K562 (cell line): Measurements from ENCODE around the gene CLEC3B. TPM values are rescaled to one million over a fixed set of nuclear protein-coding genes. Genes with fewer than 3 reads are reported as not detected.

ENCODE experiments used
- DDX20 ChIP-seq: fragments of 450-650 bp; IDR thresholded peaks from 2 replicates; pipeline ENCODE4 v1.6.1; 2016; ENCODE audit warnings: missing genetic modification characterization, low read depth, mild to moderate bottlenecking, missing compliant biosample characterization, moderate library complexity
- HEY1 ChIP-seq: fragments of 250-450 bp; sonication (Bioruptor Pico); IDR thresholded peaks from 2 replicates; pipeline ENCODE4 v1.5.0; 2020; ENCODE audit warnings: mild to moderate bottlenecking, moderate library complexity, borderline replicate concordance
- KAT8 ChIP-seq: fragments of 450-650 bp; IDR thresholded peaks from 2 replicates; pipeline ENCODE4 v1.6.1; 2016; ENCODE audit warnings: low read depth, mild to moderate bottlenecking
- MGA ChIP-seq: fragments of 450-650 bp; IDR thresholded peaks from 2 replicates; pipeline ENCODE4 v1.6.1; 2016; ENCODE audit warnings: mild to moderate bottlenecking, moderate library complexity
- MXI1 ChIP-seq: IDR thresholded peaks from 2 replicates; pipeline ENCODE4 v1.6.1; 2011; ENCODE audit warnings: low read depth, mild to moderate bottlenecking, improper control_type of control experiment, low read length
- RCOR1 ChIP-seq, 2 experiments: IDR thresholded peaks; 2 replicates each; pipeline ENCODE4 v1.6.1; 2012; ENCODE audit warnings: low read depth in 2 of 2, low read length in 2 of 2, borderline replicate concordance in 1 of 2, improper control_type of control experiment in 1 of 2
- ZFP36 ChIP-seq: fragments of 150-350 bp; IDR thresholded peaks from 2 replicates; pipeline ENCODE4 v1.6.1; 2018; ENCODE audit warnings: low read length, low read depth; ENCODE audit not compliant: partially characterized antibody
- polyA plus RNA-seq, 8 experiments: library from polyadenylated mRNA; depleted of rRNA in 4 of 8; stranded (reverse) in 5 of 8; unstranded in 3 of 8; fragments of >200 nt; fragmentation: Nextera tagmentation in 2 of 8; fragmentation: Illumina TruSeq in 1 of 8; extraction: Ambion mirVana in 2 of 8; extraction: Trizol in 1 of 8; gene quantifications; 2 replicates each; pipeline versions ENCODE4 v1.2.1 to v1.2.3, GENCODE V29; 2011 to 2014; ENCODE audit warnings: inconsistent platforms in 1 of 8, missing spikeins in 1 of 8
- total RNA-seq, 7 experiments: library from RNA; depleted of rRNA in 6 of 7; stranded (reverse); fragments of >200 nt in 6 of 7; fragmentation: Illumina TruSeq in 2 of 7; extraction: Trizol in 2 of 7; gene quantifications; 2 replicates each; pipeline versions ENCODE4 v1.2.1 to v1.2.3, GENCODE V29; 2011 to 2021; ENCODE audit warnings: low replicate concordance in 1 of 7
- TF ChIP-seq, protein P1 (sequence below), 2 experiments: IDR thresholded peaks; 2 replicates each; pipeline ENCODE4 v1.6.1; 2011; ENCODE audit warnings: borderline replicate concordance in 1 of 2, control low read depth in 1 of 2, low read depth in 1 of 2, low read length in 1 of 2, mild to moderate bottlenecking in 1 of 2, mixed read lengths in 1 of 2, moderate library complexity in 1 of 2; ENCODE audit not compliant: insufficient read depth in 1 of 2, insufficient read length in 1 of 2, poor library complexity in 1 of 2, severe bottlenecking in 1 of 2; ENCODE audit errors: extremely low read depth in 1 of 2
- TF ChIP-seq, protein P2 (sequence below): fragments of 450-650 bp; IDR thresholded peaks from 2 replicates; pipeline ENCODE4 v1.6.1; 2018; ENCODE audit warnings: mild to moderate bottlenecking, low read depth; ENCODE audit not compliant: partially characterized antibody
- TF ChIP-seq, protein P3 (sequence below), 2 experiments: fragments of 450-650 bp in 1 of 2; sonication (generic) in 1 of 2; formaldehyde crosslinking in 1 of 2; IDR thresholded peaks in 1 of 2; conservative IDR thresholded peaks in 1 of 2; 2 replicates each; pipeline versions ENCODE4 v1.6.1 to v1.8.1; 2016 to 2023; ENCODE audit warnings: mild to moderate bottlenecking in 2 of 2, moderate library complexity in 2 of 2, inconsistent platforms in 1 of 2, missing genetic modification reagents in 1 of 2

Gene CLEC3B
- total and polyA plus RNA-seq, 9 of the 15 experiments (the other 6 are each of a cell fraction or from before 2014, with no cell fraction given): not detected

DNA sequence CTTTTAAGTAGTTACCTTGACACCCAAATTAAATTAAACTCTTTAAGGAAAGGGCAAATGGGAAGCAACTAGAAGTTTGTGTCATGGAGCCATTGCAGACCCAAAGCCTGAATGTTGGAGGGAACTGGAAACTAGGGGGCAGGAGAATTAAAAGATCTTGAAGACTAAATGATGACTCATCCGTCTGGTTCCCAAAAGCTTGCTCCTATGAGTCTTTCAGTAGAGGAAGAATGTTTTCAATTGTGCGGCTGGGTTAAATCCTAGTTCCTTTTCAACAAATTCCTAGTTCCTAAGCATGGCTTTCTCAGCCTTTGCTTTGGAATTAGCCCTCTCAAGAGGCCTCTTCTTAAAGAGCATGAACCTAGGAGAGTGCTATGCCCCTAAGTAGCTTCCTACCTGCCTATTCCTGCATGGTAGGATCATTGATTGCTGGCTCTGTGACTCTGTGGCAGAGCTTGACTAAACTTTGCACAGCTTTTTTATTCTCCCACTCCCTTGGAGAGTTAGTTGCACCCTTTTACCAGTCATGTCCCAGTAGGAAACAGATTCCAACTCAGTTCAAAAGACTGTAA is 17.7 kb downstream of the CLEC3B start (continued):
- TF ChIP-seq DDX20 (tag): no peak
- no peak for TF ChIP-seq MXI1
- TF ChIP-seq, protein P1, sequence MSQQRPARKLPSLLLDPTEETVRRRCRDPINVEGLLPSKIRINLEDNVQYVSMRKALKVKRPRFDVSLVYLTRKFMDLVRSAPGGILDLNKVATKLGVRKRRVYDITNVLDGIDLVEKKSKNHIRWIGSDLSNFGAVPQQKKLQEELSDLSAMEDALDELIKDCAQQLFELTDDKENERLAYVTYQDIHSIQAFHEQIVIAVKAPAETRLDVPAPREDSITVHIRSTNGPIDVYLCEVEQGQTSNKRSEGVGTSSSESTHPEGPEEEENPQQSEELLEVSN (IDR thresholded peaks at IDR 0.05; ENCODE audit: borderline replicate concordance in 1 of 2, extremely low read depth in 1 of 2, insufficient read depth in 1 of 2, insufficient read length in 1 of 2, low read depth in 1 of 2, low read length in 1 of 2, poor library complexity in 1 of 2, severe bottlenecking in 1 of 2): no peak
- TF ChIP-seq, protein P2, sequence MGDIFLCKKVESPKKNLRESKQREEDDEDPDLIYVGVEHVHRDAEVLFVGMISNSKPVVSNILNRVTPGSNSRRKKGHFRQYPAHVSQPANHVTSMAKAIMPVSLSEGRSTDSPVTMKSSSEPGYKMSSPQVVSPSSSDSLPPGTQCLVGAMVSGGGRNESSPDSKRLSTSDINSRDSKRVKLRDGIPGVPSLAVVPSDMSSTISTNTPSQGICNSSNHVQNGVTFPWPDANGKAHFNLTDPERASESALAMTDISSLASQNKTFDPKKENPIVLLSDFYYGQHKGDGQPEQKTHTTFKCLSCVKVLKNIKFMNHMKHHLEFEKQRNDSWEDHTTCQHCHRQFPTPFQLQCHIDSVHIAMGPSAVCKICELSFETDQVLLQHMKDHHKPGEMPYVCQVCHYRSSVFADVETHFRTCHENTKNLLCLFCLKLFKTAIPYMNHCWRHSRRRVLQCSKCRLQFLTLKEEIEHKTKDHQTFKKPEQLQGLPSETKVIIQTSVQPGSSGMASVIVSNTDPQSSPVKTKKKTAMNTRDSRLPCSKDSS: no peak
- TF ChIP-seq ZFP36: no peak
- no peak for TF ChIP-seq HEY1 (CRISPR knock-in tag)
- TF ChIP-seq MGA: no peak
- TF ChIP-seq KAT8: no peak
- peak in 1 of 2 experiments; percentile 66; a peak in 1 of 4 replicates for TF ChIP-seq RCOR1 (IDR thresholded peaks at IDR 0.05; ENCODE audit: borderline replicate concordance in 1 of 2, low read depth in 2 of 2, low read length in 2 of 2)
- TF ChIP-seq, protein P3, sequence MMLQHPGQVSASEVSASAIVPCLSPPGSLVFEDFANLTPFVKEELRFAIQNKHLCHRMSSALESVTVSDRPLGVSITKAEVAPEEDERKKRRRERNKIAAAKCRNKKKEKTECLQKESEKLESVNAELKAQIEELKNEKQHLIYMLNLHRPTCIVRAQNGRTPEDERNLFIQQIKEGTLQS (IDR thresholded peaks at IDR 0.05): peak; percentile 99
- TF ChIP-seq, protein P3 (CRISPR knock-in tag; conservative IDR thresholded peaks at IDR 0.05): peak; percentile 75; the same call in 1 of the 2 replicates
